K562 (cell line): ENCODE data around the gene MACF1. TPM values are rescaled to one million over a fixed set of nuclear protein-coding genes. Genes with fewer than 3 reads are reported as not detected.

Experiments used
- DPF2 ChIP-seq: fragments of 450-650 bp; IDR thresholded peaks from 2 replicates; pipeline ENCODE4 v1.6.1; 2016
- ELK3 ChIP-seq: fragments of 450-650 bp; formaldehyde crosslinking; IDR thresholded peaks from 2 replicates; pipeline ENCODE4 v1.4.0; 2020; ENCODE audit warnings: mild to moderate bottlenecking
- MBD2 ChIP-seq: sonication (generic); IDR thresholded peaks from 2 replicates; pipeline ENCODE4 v1.6.1; 2016; ENCODE audit warnings: low read depth, borderline replicate concordance
- PHF8 ChIP-seq: fragments of 200-600 bp; sonication (generic); IDR thresholded peaks from 2 replicates; pipeline ENCODE4 v1.6.1; 2012; ENCODE audit warnings: mixed run types, mild to moderate bottlenecking, inconsistent platforms, low read length, moderate library complexity, borderline replicate concordance
- PURB ChIP-seq: sonication (generic); formaldehyde crosslinking; IDR thresholded peaks from 2 replicates; pipeline ENCODE4 v1.9.0; 2021; ENCODE audit warnings: low read depth, mild to moderate bottlenecking, missing genetic modification reagents
- SMAD4 ChIP-seq: fragments of 250-450 bp; sonication (Bioruptor Pico); conservative IDR thresholded peaks from 2 replicates; pipeline ENCODE4 v1.8.0; 2021; ENCODE audit warnings: inconsistent platforms, mild to moderate bottlenecking, moderate library complexity
- SMARCE1 ChIP-seq: fragments of 450-650 bp; IDR thresholded peaks from 2 replicates; pipeline ENCODE4 v1.7.1; 2016; ENCODE audit warnings: mild to moderate bottlenecking
- TBL1XR1 ChIP-seq, 2 experiments: IDR thresholded peaks; 2 replicates each; pipeline ENCODE4 v1.6.1; 2012; ENCODE audit warnings: improper control_type of control experiment in 2 of 2, low read length in 2 of 2, mild to moderate bottlenecking in 1 of 2
- U2AF2 ChIP-seq: fragments of 200-400 bp; formaldehyde crosslinking; optimal IDR thresholded peaks from 2 replicates; pipeline ENCODE3; 2017; ENCODE audit warnings: low read depth, mild to moderate bottlenecking, low read length
- ZNF263 ChIP-seq: sonication (generic); formaldehyde crosslinking; IDR thresholded peaks from 2 replicates; pipeline ENCODE4 v1.8.0; 2022; ENCODE audit warnings: mild to moderate bottlenecking, missing genetic modification reagents, borderline replicate concordance
- ZSCAN29 ChIP-seq: fragments of 450-650 bp; IDR thresholded peaks from 2 replicates; pipeline ENCODE4 v1.6.1; 2017
- polyA plus RNA-seq, 8 experiments: library from polyadenylated mRNA; depleted of rRNA in 4 of 8; stranded (reverse) in 5 of 8; unstranded in 3 of 8; fragments of >200 nt; fragmentation: Nextera tagmentation in 2 of 8; fragmentation: Illumina TruSeq in 1 of 8; extraction: Ambion mirVana in 2 of 8; extraction: Trizol in 1 of 8; gene quantifications; 2 replicates each; pipeline versions ENCODE4 v1.2.1 to v1.2.3, GENCODE V29; 2011 to 2014; ENCODE audit warnings: inconsistent platforms in 1 of 8, missing spikeins in 1 of 8
- total RNA-seq, 7 experiments: library from RNA; depleted of rRNA in 6 of 7; stranded (reverse); fragments of >200 nt in 6 of 7; fragmentation: Illumina TruSeq in 2 of 7; extraction: Trizol in 2 of 7; gene quantifications; 2 replicates each; pipeline versions ENCODE4 v1.2.1 to v1.2.3, GENCODE V29; 2011 to 2021; ENCODE audit warnings: low replicate concordance in 1 of 7
- TF ChIP-seq, protein P1 (sequence below): fragments of 450-650 bp; IDR thresholded peaks from 2 replicates; pipeline ENCODE4 v1.6.1; 2018; ENCODE audit not compliant: partially characterized antibody

The MACF1 gene
- total and polyA plus RNA-seq, 9 of the 15 experiments (the other 6 are each of a cell fraction or from before 2014, with no cell fraction given): 13.2 to 232 (median 112) TPM

- TF ChIP-seq ZNF263 (CRISPR knock-in tag) (0 out of 2 replicates have a peak, but pooled peaks have one; percentile 16), MBD2 (0 out of 2 replicates have a peak, but pooled peaks have one; percentile 42), U2AF2 (no peak), SMAD4 (peak; percentile 18; the same call in 1 of the 2 replicates), TBL1XR1 (IDR thresholded peaks at IDR 0.05; ENCODE audit: low read length in 2 of 2) (peak in 1 of 2 experiments; percentile 81; a peak in 2 of 4 replicates), ZSCAN29 (0 out of 2 replicates have a peak, but pooled peaks have one; percentile 29), ELK3 (CRISPR knock-in tag) (no peak), SMARCE1 (0 out of 2 replicates have a peak, but pooled peaks have one; percentile 15), PHF8 (no peak), PURB (CRISPR knock-in tag) (no peak), DPF2 (peak; percentile 65)
- TF ChIP-seq, protein P1, sequence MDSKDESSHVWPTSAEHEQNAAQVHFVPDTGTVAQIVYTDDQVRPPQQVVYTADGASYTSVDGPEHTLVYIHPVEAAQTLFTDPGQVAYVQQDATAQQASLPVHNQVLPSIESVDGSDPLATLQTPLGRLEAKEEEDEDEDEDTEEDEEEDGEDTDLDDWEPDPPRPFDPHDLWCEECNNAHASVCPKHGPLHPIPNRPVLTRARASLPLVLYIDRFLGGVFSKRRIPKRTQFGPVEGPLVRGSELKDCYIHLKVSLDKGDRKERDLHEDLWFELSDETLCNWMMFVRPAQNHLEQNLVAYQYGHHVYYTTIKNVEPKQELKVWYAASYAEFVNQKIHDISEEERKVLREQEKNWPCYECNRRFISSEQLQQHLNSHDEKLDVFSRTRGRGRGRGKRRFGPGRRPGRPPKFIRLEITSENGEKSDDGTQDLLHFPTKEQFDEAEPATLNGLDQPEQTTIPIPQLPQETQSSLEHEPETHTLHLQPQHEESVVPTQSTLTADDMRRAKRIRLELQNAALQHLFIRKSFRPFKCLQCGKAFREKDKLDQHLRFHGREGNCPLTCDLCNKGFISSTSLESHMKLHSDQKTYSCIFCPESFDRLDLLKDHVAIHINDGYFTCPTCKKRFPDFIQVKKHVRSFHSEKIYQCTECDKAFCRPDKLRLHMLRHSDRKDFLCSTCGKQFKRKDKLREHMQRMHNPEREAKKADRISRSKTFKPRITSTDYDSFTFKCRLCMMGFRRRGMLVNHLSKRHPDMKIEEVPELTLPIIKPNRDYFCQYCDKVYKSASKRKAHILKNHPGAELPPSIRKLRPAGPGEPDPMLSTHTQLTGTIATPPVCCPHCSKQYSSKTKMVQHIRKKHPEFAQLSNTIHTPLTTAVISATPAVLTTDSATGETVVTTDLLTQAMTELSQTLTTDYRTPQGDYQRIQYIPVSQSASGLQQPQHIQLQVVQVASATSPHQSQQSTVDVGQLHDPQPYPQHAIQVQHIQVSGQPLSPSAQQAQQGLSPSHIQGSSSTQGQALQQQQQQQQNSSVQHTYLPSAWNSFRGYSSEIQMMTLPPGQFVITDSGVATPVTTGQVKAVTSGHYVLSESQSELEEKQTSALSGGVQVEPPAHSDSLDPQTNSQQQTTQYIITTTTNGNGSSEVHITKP: no peak
Measured at GRCh38 chr1:39214021-39214713, 9.7 kb downstream of the MACF1 start (continued).
